BLaER1 treated with 17β-estradiol and CSF1 and Interleukin-3, amounts not matched to agents 10 nM and 100 nM (cell line): Measurements from ENCODE around the gene HCFC1.
"Not testable (repeated sequence)": the region's sequence is repeated elsewhere in the genome, so short reads cannot be mapped to it uniquely, and the experiment has no call there.

Source experiments
- H3K27ac ChIP-seq, 11 experiments: shearing (Covaris generic); formaldehyde crosslinking; 2 replicates each; pipeline ENCODE4 v1.8.1; 2022
- H3K27me3 ChIP-seq, 11 experiments: shearing (Covaris generic); formaldehyde crosslinking; 2 replicates each; pipeline ENCODE4 v1.8.1; 2022
- H3K36me3 ChIP-seq, 11 experiments: shearing (Covaris generic); formaldehyde crosslinking; 2 replicates each; pipeline ENCODE4 v1.8.1; 2022
- H3K4me1 ChIP-seq, 10 experiments: shearing (Covaris generic); formaldehyde crosslinking; 2 replicates each; pipeline ENCODE4 v1.8.1; 2022
- H3K4me2 ChIP-seq, 11 experiments: shearing (Covaris generic); formaldehyde crosslinking; 2 replicates each; pipeline ENCODE4 v1.8.1; 2022
- H3K4me3 ChIP-seq, 10 experiments: shearing (Covaris generic); formaldehyde crosslinking; 2 replicates each; pipeline ENCODE4 v1.8.1; 2022
- H3K9ac ChIP-seq, 11 experiments: shearing (Covaris generic); formaldehyde crosslinking; 2 replicates each; pipeline ENCODE4 v1.8.1; 2022
- H3K9me3 ChIP-seq, 11 experiments: shearing (Covaris generic); formaldehyde crosslinking; replicated peaks in 1 of 11; 2 replicates each; pipeline ENCODE4 v1.8.1; 2022
- H4K20me1 ChIP-seq, 11 experiments: shearing (Covaris generic); formaldehyde crosslinking; 2 replicates each; pipeline ENCODE4 v1.8.1; 2022
- Cebpa-rat ChIP-seq, 11 experiments: shearing (Covaris generic); IDR thresholded peaks; 2 replicates each; pipeline ENCODE4 v1.8.1; 2022

The HCFC1 gene

GRCh38 chrX:154000051-154000450 lies 28.4 kb upstream of the HCFC1 start:
- H3K27ac ChIP-seq: no peak overlapping the region
- H3K36me3 ChIP-seq: no peaks in the 10 kb centered on the region
- H3K9ac ChIP-seq: no peak overlapping the region
- H3K4me2 ChIP-seq: peak overlapping the region in 4 of 11 experiments; percentile 4 to 71 (median 5); a peak in 2 of 22 replicates
- no peak overlapping the region for H3K4me3 ChIP-seq
- peaks cover 0 to 11% (median 0%) of the 10 kb centered on the region in 11 experiments; a peak in 3 of 22 replicates for H3K9me3 ChIP-seq
- H4K20me1 ChIP-seq: peaks cover 0 to 16% (median 0%) of the 10 kb centered on the region in 11 experiments; a peak in 3 of 22 replicates
- peaks cover 37 to 53% (median 50%) of the 10 kb centered on the region in 10 experiments for H3K4me1 ChIP-seq
- H3K27me3 ChIP-seq: peaks cover 92 to 100% (median 100%) of the 10 kb centered on the region in 11 experiments
- TF ChIP-seq Cebpa-rat (IDR thresholded peaks at IDR 0.05): no peak

- Histone ChIP-seq H3K9me3 (peaks cover 0 to 11% (median 0%) of the 10 kb centered on the region in 11 experiments; a peak in 3 of 22 replicates), H3K36me3 (no peaks in the 10 kb centered on the region), H3K4me2 (peak overlapping the region in 2 of 11 experiments; percentile 4 to 13; a peak in 1 of 22 replicates), H3K4me3 (no peak overlapping the region), H3K27ac (no peak overlapping the region), H4K20me1 (peaks cover 0 to 16% (median 0%) of the 10 kb centered on the region in 11 experiments; a peak in 3 of 22 replicates), H3K27me3 (peaks cover 87 to 100% (median 99%) of the 10 kb centered on the region in 11 experiments), H3K4me1 (peaks cover 32 to 47% (median 45%) of the 10 kb centered on the region in 10 experiments), H3K9ac (no peak overlapping the region)
- no peak for TF ChIP-seq Cebpa-rat (IDR thresholded peaks at IDR 0.05)
Observed at GRCh38 chrX:153999359-154000037, 27.9 kb upstream of the HCFC1 start.

- Histone ChIP-seq H3K4me1 (peaks cover 0 to 32% (median 21%) of the 10 kb centered on the region in 10 experiments; a peak in 15 of 20 replicates), H4K20me1 (peaks cover 0 to 20% (median 0%) of the 10 kb centered on the region in 11 experiments; a peak in 3 of 22 replicates), H3K9me3 (peaks cover 0 to 8% (median 4%) of the 10 kb centered on the region in 11 experiments; a peak in 15 of 22 replicates), H3K9ac (no peak overlapping the region), H3K27ac (no peak overlapping the region), H3K36me3 (no peaks in the 10 kb centered on the region), H3K27me3 (peaks cover 75 to 96% (median 92%) of the 10 kb centered on the region in 11 experiments), H3K4me3 (no peak overlapping the region), H3K4me2 (no peak overlapping the region)
- no peak for TF ChIP-seq Cebpa-rat (IDR thresholded peaks at IDR 0.05)
Observed at GRCh38 chrX:153995504-153995903, 23.9 kb upstream of the HCFC1 start.

DNA sequence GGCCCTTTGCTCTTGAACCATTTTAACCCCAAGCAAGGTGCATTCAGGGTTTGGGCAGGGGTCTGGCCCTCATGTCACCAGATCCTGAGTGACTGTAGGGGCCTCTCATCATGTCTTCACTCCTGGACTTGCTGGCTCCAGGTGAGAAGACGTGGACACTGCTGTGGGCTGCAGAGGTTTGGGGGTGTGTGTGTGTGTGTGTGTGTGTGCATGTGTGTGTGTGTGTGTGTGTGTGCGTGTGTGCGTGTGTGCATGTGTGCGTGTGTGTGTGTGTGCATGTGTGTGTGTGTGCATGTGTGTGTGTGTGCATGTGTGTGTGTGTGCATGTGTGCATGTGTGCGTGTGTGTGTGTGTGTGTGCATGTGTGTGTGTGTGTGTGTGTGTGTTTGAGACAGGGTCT lies 22.8 kb upstream of the HCFC1 start:
- not testable (repeated sequence) for H3K27ac ChIP-seq, H3K36me3 ChIP-seq, H3K4me3 ChIP-seq, H3K4me2 ChIP-seq, H3K9ac ChIP-seq
- H3K4me1 ChIP-seq: peaks cover 11 to 37% (median 24%) of the 10 kb centered on the region in 10 experiments
- peaks cover 0 to 12% (median 8%) of the 10 kb centered on the region in 11 experiments; a peak in 15 of 22 replicates for H3K9me3 ChIP-seq
- H3K27me3 ChIP-seq: peaks cover 78 to 96% (median 93%) of the 10 kb centered on the region in 11 experiments
- H4K20me1 ChIP-seq: peaks cover 0 to 20% (median 0%) of the 10 kb centered on the region in 11 experiments; a peak in 3 of 22 replicates

DNA sequence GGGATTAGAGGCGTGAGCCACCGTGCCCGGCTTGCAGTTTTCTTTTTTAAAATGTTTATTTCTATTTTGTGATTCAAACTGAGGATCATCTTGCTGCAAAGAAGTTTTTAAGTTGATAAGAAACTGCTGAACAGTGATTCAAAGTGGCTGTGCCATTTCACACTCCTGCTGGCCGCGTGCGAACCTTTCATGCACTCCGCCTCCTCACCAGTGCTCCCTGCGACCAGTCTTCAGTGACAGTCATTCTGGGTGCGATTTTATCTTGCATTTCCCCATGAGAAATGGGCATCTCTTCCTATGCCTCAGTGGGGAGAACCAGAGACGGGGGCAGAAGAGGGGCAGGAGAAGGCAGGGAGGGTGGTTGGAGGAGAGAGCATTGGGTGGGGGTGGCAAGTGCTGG lies 22.4 kb upstream of the HCFC1 start:
- H3K9ac ChIP-seq: no peak overlapping the region
- H3K4me1 ChIP-seq: peaks cover 15 to 41% (median 27%) of the 10 kb centered on the region in 10 experiments
- H3K9me3 ChIP-seq: peaks cover 0 to 12% (median 8%) of the 10 kb centered on the region in 11 experiments; a peak in 15 of 22 replicates
- peaks cover 0 to 20% (median 0%) of the 10 kb centered on the region in 11 experiments; a peak in 3 of 22 replicates for H4K20me1 ChIP-seq
- no peak overlapping the region for H3K4me2 ChIP-seq
- no peak overlapping the region for H3K4me3 ChIP-seq
- no peak overlapping the region for H3K27ac ChIP-seq
- peaks cover 78 to 96% (median 93%) of the 10 kb centered on the region in 11 experiments for H3K27me3 ChIP-seq
- TF ChIP-seq Cebpa-rat (IDR thresholded peaks at IDR 0.05): no peak
- H3K36me3 ChIP-seq: no peaks in the 10 kb centered on the region

GRCh38 chrX:153993079-153993478 lies 21.5 kb upstream of the HCFC1 start:
- peaks cover 77 to 96% (median 93%) of the 10 kb centered on the region in 11 experiments for H3K27me3 ChIP-seq
- peaks cover 24 to 49% (median 32%) of the 10 kb centered on the region in 10 experiments for H3K4me1 ChIP-seq
- no peak overlapping the region for H3K9ac ChIP-seq
- peaks cover 0 to 20% (median 0%) of the 10 kb centered on the region in 11 experiments; a peak in 4 of 22 replicates for H4K20me1 ChIP-seq
- H3K27ac ChIP-seq: no peak overlapping the region
- peaks cover 0 to 12% (median 8%) of the 10 kb centered on the region in 11 experiments; a peak in 15 of 22 replicates for H3K9me3 ChIP-seq
- no peaks in the 10 kb centered on the region for H3K36me3 ChIP-seq
- no peak overlapping the region for H3K4me3 ChIP-seq
- TF ChIP-seq Cebpa-rat (IDR thresholded peaks at IDR 0.05): no peak
- 0 out of 22 replicates have a peak overlapping the region, but pooled peaks of 1 of the 11 experiments have one; percentile 4 for H3K4me2 ChIP-seq

DNA sequence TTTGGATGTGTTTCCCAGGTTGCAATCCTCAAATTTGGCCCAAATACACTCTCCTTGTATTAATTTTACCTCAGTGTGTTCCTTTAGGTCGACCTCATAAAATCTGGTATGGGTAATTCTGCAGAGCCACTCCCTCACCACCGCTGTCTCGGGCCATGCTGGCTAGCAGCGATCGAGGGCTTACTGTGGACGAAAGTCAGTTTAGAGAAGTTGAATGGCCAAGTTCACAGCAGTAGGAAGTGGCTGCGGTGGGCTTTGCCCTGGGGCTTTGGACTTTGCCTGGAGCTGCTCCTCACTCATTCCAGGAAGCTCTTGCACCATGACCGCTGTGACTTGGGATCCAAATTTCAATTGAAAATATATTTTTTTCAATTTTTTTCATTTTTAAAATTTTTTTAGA lies 20.6 kb upstream of the HCFC1 start:
- no peaks in the 10 kb centered on the region for H3K36me3 ChIP-seq
- peak overlapping the region in 5 of 11 experiments; percentile 0 to 49 (median 17); a peak in 4 of 22 replicates for H3K27ac ChIP-seq
- peaks cover 73 to 96% (median 92%) of the 10 kb centered on the region in 11 experiments for H3K27me3 ChIP-seq
- H3K4me2 ChIP-seq: peak overlapping the region in 7 of 11 experiments; percentile 6 to 42 (median 18); a peak in 8 of 22 replicates
- H3K4me3 ChIP-seq: no peak overlapping the region
- no peak for TF ChIP-seq Cebpa-rat (IDR thresholded peaks at IDR 0.05)
- H4K20me1 ChIP-seq: peaks cover 0 to 17% (median 0%) of the 10 kb centered on the region in 11 experiments; a peak in 4 of 22 replicates
- peaks cover 26 to 54% (median 39%) of the 10 kb centered on the region in 10 experiments for H3K4me1 ChIP-seq
- no peak overlapping the region for H3K9ac ChIP-seq
- peaks cover 0 to 12% (median 8%) of the 10 kb centered on the region in 11 experiments; a peak in 15 of 22 replicates for H3K9me3 ChIP-seq

DNA sequence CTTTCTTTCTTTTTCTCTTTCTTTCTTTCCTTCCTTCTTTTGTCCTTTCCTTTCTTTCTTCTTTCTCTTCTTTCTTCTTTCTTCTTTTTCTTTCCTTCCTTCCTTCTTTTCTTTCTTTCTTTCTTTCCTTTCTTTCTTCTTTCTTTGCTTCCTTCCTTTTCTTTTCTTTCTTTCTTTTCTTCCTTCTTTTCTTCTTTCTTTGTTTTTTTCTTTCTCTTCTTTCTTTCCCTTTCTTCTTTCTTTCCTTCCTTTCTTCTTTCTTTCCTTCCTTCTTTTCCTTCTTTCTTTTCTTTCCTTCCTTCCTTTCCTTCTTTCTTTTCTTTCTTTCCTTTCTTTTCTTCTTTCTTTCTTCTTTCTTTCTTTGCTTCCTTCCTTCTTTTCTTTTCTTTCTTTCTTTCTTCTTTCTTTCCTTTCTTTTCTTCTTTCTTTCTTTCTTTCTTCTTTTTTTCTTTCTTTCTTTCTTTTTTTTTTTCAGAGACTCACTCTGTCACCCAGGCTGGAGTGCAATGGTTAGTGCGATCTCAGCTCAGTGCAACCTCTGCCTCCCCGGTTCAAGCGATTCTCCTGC lies 19.5 kb upstream of the HCFC1 start:
- Histone ChIP-seq H3K27me3 (peaks cover 73 to 96% (median 92%) of the 10 kb centered on the region in 11 experiments), H3K4me1 (peaks cover 32 to 65% (median 50%) of the 10 kb centered on the region in 10 experiments), H3K4me2 (peak overlapping the region in 8 of 11 experiments; percentile 2 to 71 (median 48); a peak in 5 of 22 replicates), H3K36me3 (no peaks in the 10 kb centered on the region), H3K4me3 (no peak overlapping the region), H3K9me3 (peaks cover 0 to 12% (median 8%) of the 10 kb centered on the region in 11 experiments; a peak in 15 of 22 replicates), H4K20me1 (peaks cover 0 to 19% (median 0%) of the 10 kb centered on the region in 11 experiments; a peak in 6 of 22 replicates), H3K27ac (peak overlapping the region in 8 of 11 experiments; percentile 57 to 71 (median 68); a peak in 15 of 22 replicates), H3K9ac (peak overlapping the region in 1 of 11 experiments; percentile 30; a peak in 2 of 22 replicates)
- no peak for TF ChIP-seq Cebpa-rat (IDR thresholded peaks at IDR 0.05)
